ENCODE results near the gene IMPA2.

The IMPA2 gene

DNA sequence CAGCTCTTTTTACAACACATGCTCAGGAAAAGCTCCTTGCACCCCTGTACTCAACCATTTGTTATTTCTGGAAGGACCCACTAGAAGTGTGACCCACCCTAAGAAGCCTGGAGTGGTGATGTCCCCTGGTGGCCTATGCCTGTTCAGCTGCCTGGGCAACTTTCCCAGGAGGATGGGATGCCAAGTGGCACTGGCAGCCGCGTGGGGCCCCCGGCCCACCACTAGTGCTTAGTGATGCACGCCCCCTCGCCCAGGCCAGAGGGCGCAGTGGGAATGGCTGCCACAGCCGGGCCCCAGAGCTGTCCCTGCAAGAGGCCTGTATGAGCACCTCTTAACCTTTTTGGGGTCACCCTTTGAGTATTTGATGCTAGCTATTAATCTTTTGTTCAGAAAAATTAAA, 18.1 kb downstream of the IMPA2 start:
- Histone ChIP-seq H3K27me3 (ENCODE audit: low read depth) (no peaks in the 10 kb centered on the region), H3K4me3 (no peak overlapping the region), H3K4me1 (peaks cover 3% of the 10 kb centered on the region; the same call in 1 of the 2 replicates), H3K9me3 (no peaks in the 10 kb centered on the region), H3K36me3 (replicated peaks) (peaks cover 14% of the 10 kb centered on the region)
- no peak for DNase-seq (ENCODE audit: low spot score in 2 of 2)
- in situ Hi-C loops (cut with MboI; ENCODE audit: low sequenced_read_pairs), result loop anchor here (5.0 kb wide), 1 partner anchor 62 kb away; no protein-coding TSS in a partner anchor

DNA sequence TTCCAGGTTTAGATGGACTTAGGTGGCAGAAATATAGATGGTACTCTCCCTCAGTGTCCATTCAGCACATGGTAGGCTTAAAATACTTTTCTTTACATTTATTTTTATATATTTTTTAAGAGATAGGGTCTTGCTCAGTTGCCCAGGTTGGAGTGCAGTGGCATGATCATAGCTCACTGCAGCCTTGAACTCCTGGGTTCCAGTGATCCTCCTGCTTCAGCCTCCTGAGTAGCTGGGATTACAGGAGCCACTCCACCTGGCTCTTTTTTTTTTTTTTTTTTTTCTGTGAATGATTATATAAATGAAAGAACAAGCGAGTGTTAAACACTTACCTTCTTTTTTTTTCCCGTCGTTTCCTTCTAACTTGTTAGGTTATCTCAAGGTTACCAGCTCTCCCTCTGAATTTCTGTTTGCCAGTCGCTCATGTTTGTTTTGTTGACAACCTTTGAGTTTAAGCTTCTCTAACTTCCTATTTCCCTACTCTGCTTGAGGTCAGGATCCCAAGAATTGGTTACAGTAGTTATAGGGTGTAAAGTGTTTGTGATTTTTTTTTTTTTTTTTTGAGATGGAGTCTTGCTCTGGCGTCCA, 18.9 kb downstream of the IMPA2 start:
- Histone ChIP-seq H3K36me3 (replicated peaks) (peaks cover 14% of the 10 kb centered on the region), H3K4me3 (no peak overlapping the region), H3K4me1 (peaks cover 1% of the 10 kb centered on the region; the same call in 1 of the 2 replicates), H3K27me3 (ENCODE audit: low read depth) (no peaks in the 10 kb centered on the region), H3K9me3 (no peaks in the 10 kb centered on the region)
- in situ Hi-C loops (cut with MboI; ENCODE audit: low sequenced_read_pairs), result no loop called here
- no peak for DNase-seq (ENCODE audit: low spot score in 2 of 2)

DNA sequence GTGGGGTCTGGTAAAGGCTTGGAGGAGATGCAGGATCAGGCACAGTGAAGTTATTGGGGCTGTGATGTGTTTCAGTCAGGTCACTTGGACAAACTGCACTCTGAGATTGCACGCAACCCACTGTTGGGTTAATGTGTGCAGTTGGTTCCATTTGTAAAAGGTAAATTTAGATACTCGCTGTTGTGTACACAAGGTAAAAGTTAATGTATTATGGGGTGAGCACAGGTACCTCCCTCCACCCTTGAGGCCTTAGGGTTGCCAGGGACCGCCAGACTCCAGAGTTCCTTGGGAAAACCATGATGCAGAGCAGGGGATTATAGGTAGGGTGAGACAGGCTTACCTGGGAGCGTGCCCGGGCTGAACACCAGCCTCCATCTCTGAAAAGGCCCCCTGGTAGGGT, 20.1 kb downstream of the IMPA2 start:
- no peaks in the 10 kb centered on the region for H3K4me1 ChIP-seq
- H3K36me3 ChIP-seq (replicated peaks), result peaks cover 14% of the 10 kb centered on the region
- H3K9me3 ChIP-seq, result no peaks in the 10 kb centered on the region
- DNase-seq (ENCODE audit: low spot score in 2 of 2), result no peak
- no peaks in the 10 kb centered on the region for H3K27me3 ChIP-seq (ENCODE audit: low read depth)
- no peak overlapping the region for H3K4me3 ChIP-seq
- in situ Hi-C loops (cut with MboI; ENCODE audit: low sequenced_read_pairs), result no loop called here

DNA sequence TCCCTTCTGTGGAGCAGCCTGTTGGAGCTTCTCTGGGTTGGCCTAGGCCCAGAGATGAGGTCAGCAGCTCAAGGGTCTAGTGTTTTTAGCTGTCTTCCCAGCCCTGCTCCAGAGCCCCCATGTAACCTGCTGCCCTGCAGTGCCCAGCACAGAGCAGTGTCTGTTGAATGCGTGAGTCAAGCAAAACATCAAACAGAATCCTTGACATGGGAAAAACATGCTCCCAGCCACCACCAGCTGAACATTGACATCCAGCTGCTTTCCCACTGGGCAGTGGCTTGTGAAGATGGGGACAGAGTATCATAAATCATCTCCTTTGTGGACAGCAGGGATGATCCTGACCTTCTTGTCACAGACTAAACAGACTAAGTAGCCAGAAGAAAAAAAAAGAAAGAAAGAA, 22.6 kb downstream of the IMPA2 start:
- H3K9me3 ChIP-seq, result no peaks in the 10 kb centered on the region
- in situ Hi-C loops (cut with MboI; ENCODE audit: low sequenced_read_pairs), result no loop called here
- DNase-seq (ENCODE audit: low spot score in 2 of 2), result no peak
- H3K4me1 ChIP-seq, result no peaks in the 10 kb centered on the region
- H3K27me3 ChIP-seq (ENCODE audit: low read depth), result no peaks in the 10 kb centered on the region
- no peak overlapping the region for H3K4me3 ChIP-seq
- H3K36me3 ChIP-seq (replicated peaks), result peaks cover 14% of the 10 kb centered on the region

DNA sequence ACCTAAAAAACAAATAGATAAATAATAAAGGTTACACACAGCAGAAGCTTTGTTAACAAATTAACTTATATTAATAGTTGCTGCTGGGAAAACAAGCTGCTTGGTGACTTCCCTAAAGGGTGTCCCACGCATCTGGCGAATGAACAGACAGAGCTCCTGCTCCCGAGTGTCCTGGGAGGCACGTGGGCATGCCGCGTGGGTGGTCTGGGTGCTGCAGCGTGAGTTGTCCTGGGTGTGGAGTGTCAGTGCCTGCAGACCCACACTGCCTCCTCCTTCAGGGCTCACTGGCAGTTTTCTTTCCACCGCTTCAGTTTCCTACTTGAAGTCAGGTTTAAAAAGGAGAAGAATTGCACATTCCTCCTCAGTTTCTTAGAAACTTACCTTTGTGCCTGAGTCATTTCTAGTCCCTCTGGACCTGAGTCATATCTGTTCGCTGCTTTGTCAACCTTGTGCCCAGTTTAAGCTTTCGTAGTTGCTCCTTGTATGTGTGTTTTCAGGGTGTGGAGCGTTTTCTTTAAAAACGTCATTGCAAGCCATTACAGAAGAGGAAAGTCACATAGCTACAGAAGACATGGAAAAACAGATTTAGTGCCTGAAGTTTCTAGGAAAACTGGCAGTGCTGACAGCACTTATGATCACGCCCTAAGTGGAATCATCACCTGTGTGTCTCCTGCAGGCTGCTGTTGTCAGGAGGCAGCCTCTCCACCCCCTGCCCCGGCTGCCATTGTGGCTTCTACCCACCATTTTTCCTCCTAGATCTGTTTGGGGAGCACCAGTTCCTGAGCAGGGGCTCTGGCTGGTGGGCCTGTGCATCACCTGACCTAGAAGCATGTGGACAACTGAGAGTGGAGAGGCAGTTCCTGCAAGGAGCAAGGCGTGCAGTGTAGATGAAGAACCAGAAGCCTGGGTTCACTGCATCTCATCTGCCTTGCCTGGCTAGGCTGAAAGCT, 24.5 kb downstream of the IMPA2 start:
- DNase-seq (ENCODE audit: low spot score in 2 of 2), result no peak
- H3K9me3 ChIP-seq, result no peaks in the 10 kb centered on the region
- peaks cover 9% of the 10 kb centered on the region for H3K36me3 ChIP-seq (replicated peaks)
- H3K4me3 ChIP-seq, result no peak overlapping the region
- in situ Hi-C loops (cut with MboI; ENCODE audit: low sequenced_read_pairs), result no loop called here
- no peaks in the 10 kb centered on the region for H3K27me3 ChIP-seq (ENCODE audit: low read depth)
- no peaks in the 10 kb centered on the region for H3K4me1 ChIP-seq

DNA sequence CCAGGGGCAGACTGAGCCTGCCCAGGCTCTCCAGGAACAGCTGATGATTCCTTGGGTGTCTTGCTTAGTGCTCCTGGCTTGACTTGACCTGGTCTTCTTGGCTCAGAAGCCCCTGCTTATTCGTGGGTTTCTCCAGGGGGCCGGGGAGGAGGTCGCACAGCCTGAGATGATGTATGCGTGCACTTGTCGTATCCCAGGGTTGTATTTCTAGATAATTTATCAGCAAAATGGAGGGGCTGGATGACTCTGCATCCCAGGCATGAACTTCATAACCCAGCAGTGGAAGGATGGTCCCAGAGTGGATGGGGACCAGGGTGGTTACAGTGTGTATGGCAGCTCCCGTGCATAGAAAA, 25.2 kb downstream of the IMPA2 start:
- Histone ChIP-seq H3K4me1 (no peaks in the 10 kb centered on the region), H3K36me3 (replicated peaks) (peaks cover 7% of the 10 kb centered on the region), H3K27me3 (ENCODE audit: low read depth) (no peaks in the 10 kb centered on the region), H3K4me3 (no peak overlapping the region), H3K9me3 (no peaks in the 10 kb centered on the region)
- no peak for DNase-seq (ENCODE audit: low spot score in 2 of 2)
- in situ Hi-C loops (cut with MboI; ENCODE audit: low sequenced_read_pairs), result no loop called here

DNA sequence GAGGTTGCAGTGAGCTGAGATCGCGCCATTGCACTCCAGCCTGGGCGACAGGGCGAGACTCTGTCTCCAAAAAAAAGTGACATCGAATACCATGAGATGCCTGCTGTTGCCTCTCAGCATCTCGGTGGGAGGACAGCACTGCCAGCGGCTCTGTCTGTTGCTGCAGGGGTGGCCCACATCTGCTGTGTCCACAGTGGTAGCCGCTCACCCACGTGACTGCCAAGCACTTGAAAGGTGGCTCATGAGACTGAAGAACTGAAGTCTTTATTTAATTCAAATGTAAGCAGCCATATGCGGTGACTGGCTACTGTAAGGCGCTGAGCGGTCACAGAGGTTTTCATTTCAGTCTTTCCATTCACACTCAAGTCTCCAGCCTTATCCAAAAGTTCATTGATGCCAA, 25.8 kb downstream of the IMPA2 start:
- no peak for DNase-seq (ENCODE audit: low spot score in 2 of 2)
- Histone ChIP-seq H3K4me3 (no peak overlapping the region), H3K4me1 (no peaks in the 10 kb centered on the region), H3K27me3 (ENCODE audit: low read depth) (no peaks in the 10 kb centered on the region), H3K36me3 (replicated peaks) (peaks cover under 1% of the 10 kb centered on the region), H3K9me3 (no peaks in the 10 kb centered on the region)
- in situ Hi-C loops (cut with MboI; ENCODE audit: low sequenced_read_pairs), result no loop called here

DNA sequence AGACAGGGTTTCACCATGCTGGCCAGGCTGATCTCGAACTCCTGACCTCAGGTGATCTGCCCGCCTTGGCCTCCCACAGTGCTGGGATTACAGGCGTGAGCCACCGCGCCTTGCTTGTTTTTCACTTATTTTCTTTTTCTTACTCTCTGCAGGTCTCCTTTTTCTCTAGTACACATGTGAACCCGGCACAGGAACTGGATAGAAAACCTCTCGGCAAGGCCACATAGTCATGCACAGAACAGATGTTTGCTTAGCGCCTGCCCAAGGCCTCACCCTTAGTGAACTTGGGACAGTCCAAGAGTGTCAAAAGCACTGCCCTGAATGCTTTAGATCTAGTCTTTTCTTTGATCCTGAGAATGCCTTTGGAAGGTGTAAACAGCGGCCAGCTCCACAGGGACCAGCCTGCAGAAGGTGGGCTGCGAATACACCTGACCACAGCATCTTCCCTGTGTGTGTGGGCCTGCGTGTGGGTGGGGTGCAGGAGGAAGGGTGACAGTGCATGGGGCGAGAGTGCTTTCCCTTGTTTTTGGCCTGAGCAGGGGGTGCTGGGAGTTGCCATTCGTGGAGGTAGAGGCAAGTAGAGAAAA, 27.0 kb downstream of the IMPA2 start:
- Histone ChIP-seq H3K27me3 (ENCODE audit: low read depth) (no peaks in the 10 kb centered on the region), H3K9me3 (no peaks in the 10 kb centered on the region), H3K36me3 (replicated peaks) (no peaks in the 10 kb centered on the region; the same call in none of the 2 replicates), H3K4me1 (no peaks in the 10 kb centered on the region; the same call in 1 of the 2 replicates), H3K4me3 (no peak overlapping the region)
- in situ Hi-C loops (cut with MboI; ENCODE audit: low sequenced_read_pairs), result no loop called here
- no peak for DNase-seq (ENCODE audit: low spot score in 2 of 2)

DNA sequence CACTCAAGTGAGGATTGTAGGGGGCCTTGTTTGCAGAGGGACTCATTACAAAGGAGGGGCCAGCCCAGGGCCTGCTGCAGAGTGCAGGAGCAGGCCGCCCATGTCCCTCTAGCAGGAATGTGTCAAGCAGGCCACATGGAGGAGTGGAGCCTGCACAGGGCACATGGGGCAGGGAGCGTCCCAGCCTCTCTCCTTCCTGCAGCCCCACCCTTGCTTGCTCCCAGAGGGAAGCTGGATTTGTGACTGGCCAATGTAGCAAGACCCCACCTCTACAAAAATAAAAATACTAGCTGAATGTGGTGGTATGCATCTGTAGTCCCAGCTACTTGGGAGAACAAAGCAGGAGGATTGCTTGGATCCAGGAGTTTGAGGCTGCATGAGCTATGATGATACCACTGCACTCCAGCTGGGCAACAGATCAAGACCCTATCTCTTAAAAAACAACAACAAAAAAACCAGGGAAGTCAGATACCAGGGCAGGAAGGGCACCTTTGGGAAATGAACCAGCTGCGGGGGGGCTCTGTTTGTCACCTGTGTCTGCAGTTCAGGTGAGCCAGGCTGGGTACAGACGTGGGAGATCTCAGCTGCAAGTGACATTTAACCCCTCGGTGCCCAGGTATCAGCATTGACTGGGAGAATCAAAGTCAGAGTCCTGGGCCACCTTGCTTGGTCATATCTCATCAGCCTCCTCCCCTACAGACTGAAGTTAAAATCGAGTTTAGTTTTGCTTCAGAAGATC, 27.7 kb downstream of the IMPA2 start:
- no peaks in the 10 kb centered on the region; the same call in none of the 2 replicates for H3K36me3 ChIP-seq (replicated peaks)
- H3K4me3 ChIP-seq, result no peak overlapping the region
- no peaks in the 10 kb centered on the region for H3K9me3 ChIP-seq
- no peaks in the 10 kb centered on the region for H3K27me3 ChIP-seq (ENCODE audit: low read depth)
- no peak for DNase-seq (ENCODE audit: low spot score in 2 of 2)
- peaks cover 5% of the 10 kb centered on the region; the same call in 1 of the 2 replicates for H3K4me1 ChIP-seq
- in situ Hi-C loops (cut with MboI; ENCODE audit: low sequenced_read_pairs), result no loop called here

DNA sequence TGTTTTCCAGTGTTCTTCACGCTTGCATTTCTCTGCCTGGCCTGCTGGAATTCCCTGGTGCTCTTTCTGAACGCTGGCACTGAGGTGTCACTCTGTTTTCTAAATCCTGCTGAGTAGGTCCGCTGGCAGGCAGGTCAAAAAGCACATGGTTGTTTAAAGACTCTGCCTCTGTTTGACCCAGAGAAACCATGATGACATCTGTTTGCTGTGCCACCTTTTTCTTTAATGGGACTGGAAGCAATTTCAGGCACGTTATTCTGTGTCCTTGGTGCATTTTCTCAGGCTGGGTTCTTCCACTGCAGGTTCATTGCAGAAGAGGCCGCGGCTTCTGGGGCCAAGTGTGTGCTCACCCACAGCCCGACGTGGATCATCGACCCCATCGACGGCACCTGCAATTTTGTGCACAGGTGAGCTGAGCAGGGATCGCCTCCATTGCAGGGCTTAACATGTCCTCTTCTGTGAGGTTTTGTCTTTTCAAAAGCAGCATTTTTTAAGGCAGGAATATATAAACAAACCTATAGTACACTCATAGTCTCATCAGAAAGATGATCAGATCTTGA, 28.4 kb downstream of the IMPA2 start:
- H3K4me3 ChIP-seq, result no peak overlapping the region

DNA sequence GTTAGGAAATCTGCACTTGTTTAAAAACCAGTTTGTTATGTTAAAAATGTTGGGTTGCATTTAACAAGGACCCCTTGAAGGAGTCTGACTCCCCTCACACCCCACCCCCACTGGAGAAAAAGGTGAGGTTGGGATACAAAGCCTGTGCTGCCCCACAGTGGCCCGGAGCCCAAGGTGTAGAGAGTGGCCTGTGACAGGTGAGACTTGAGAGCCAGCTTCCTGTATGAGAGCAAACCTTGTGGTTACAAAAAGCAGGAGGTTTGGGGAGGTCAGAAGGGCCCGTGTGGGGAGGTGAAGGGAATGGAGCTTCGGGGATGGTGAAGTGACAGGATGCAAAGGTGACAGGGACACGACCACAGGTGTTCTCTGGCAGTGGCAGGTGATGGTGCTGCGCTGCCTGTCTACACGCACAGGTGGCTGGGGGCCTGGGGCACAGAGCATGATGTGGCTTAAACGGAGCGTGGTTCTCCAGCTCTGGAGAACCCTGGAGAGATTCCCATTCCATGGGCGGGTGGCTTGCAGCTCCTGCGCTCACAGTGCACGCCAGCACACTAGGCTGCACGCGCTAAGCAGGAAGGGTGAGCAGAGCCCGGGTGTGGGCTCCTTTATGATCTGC, 29.0 kb downstream of the IMPA2 start:
- no peak for DNase-seq (ENCODE audit: low spot score in 2 of 2)

More for the DNA sequence above, 28.4 kb downstream of the IMPA2 start:
- Histone ChIP-seq H3K27me3 (ENCODE audit: low read depth) (no peaks in the 10 kb centered on the region), H3K36me3 (replicated peaks) (no peaks in the 10 kb centered on the region; the same call in none of the 2 replicates), H3K4me1 (peaks cover 8% of the 10 kb centered on the region; the same call in 1 of the 2 replicates), H3K9me3 (no peaks in the 10 kb centered on the region)
- DNase-seq (ENCODE audit: low spot score in 2 of 2), result no peak
- in situ Hi-C loops (cut with MboI; ENCODE audit: low sequenced_read_pairs), result no loop called here

DNA sequence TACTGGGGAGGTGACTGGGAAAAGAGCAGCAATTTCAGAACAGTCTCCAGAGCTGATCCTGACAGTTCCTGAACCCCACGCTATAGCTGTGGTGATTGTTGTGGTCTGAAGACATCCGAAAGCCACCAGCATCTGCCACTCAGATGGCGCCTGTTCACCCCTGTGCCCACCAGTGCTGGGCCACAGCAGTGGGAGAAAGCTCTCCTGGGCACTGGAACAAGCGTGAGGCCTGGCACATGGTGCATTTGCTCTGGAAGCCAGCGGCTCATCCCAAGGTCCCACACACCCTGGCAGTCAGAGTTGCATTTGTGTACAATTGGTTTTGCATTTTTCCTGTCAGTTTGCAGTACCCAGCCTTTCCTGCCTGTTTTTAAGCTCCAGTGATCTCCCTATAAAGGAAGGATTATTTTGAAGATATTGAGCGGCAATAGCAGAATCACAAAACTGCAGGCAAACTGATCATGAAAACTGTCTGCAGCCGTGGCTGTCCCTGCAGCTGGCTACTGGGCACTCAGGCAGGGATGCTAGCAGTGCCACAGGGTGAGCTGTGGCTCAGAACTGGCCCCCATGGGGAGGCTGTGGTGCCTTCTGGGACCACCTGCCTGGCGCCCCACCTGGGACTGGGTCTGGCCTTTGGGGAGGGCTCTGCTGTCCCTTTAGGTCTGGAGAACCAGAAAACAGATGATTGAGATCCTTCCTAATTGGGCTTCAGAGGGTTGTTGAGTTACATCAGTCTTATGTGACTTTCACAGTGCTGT, 30.1 kb downstream of the IMPA2 start:
- no peak for DNase-seq (ENCODE audit: low spot score in 2 of 2)
- no peaks in the 10 kb centered on the region; the same call in none of the 2 replicates for H3K36me3 ChIP-seq (replicated peaks)
- in situ Hi-C loops (cut with MboI; ENCODE audit: low sequenced_read_pairs), result no loop called here
- H3K4me3 ChIP-seq, result no peak overlapping the region
- no peaks in the 10 kb centered on the region for H3K9me3 ChIP-seq
- no peaks in the 10 kb centered on the region for H3K27me3 ChIP-seq (ENCODE audit: low read depth)
- peaks cover 8% of the 10 kb centered on the region; the same call in 1 of the 2 replicates for H3K4me1 ChIP-seq

More for the DNA sequence above, 29.0 kb downstream of the IMPA2 start:
- Histone ChIP-seq H3K4me3 (no peak overlapping the region), H3K36me3 (replicated peaks) (no peaks in the 10 kb centered on the region; the same call in none of the 2 replicates), H3K4me1 (peaks cover 8% of the 10 kb centered on the region; the same call in 1 of the 2 replicates), H3K9me3 (no peaks in the 10 kb centered on the region), H3K27me3 (ENCODE audit: low read depth) (no peaks in the 10 kb centered on the region)
- in situ Hi-C loops (cut with MboI; ENCODE audit: low sequenced_read_pairs), result no loop called here

Data from HAP-1 (cell line).